OCI-LY3 (cell line): ENCODE results near the gene MKNK1.

Experiments used
- EZH2phosphoT487 ChIP-seq: fragments of 200-600 bp; shearing (Covaris generic); IDR thresholded peaks from 2 replicates; pipeline ENCODE4 v1.6.1; 2018; ENCODE audit warnings: antibody characterized with exemption, mixed run types, low read depth
- TF ChIP-seq, protein P1 (sequence below): fragments of 200-600, 300-600 bp; sonication (generic); IDR thresholded peaks from 2 replicates; pipeline ENCODE4 v1.5.1; 2014; ENCODE audit warnings: antibody characterized with exemption, low read length, low read depth

DNA sequence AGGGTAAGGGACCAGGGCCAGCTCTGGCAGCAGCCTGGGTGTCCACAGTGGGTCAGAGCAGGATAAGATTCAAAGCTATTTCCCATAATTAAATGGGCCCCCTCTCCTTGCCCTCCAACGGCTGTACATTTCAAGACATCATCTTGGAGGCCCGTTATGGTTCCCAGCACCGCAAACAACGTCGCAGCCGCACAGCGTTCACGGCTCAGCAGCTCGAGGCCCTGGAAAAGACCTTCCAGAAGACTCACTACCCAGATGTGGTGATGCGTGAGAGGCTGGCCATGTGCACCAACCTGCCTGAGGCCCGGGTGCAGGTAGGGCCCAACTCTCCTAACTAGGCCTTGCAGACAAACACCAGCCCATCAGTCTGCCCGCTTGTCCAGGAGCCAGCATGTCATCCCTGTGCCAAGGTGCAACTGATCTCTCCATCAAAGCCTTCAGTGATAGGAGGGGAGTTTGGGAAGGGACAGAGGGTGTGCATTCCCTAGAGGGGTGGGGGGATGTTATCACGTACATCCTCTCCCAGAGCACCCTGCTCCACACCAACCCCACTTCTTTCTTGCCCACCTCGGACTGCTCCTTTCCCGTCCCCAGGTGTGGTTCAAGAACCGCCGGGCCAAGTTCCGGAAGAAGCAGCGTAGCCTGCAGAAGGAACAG lies 93.6 kb downstream of the MKNK1 start:
- TF ChIP-seq, protein P1, sequence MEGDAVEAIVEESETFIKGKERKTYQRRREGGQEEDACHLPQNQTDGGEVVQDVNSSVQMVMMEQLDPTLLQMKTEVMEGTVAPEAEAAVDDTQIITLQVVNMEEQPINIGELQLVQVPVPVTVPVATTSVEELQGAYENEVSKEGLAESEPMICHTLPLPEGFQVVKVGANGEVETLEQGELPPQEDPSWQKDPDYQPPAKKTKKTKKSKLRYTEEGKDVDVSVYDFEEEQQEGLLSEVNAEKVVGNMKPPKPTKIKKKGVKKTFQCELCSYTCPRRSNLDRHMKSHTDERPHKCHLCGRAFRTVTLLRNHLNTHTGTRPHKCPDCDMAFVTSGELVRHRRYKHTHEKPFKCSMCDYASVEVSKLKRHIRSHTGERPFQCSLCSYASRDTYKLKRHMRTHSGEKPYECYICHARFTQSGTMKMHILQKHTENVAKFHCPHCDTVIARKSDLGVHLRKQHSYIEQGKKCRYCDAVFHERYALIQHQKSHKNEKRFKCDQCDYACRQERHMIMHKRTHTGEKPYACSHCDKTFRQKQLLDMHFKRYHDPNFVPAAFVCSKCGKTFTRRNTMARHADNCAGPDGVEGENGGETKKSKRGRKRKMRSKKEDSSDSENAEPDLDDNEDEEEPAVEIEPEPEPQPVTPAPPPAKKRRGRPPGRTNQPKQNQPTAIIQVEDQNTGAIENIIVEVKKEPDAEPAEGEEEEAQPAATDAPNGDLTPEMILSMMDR: no peak
- TF ChIP-seq EZH2phosphoT487: no peak
